GM12874 (cell line): ENCODE results near the gene LDAF1.

Experiments used
- TF ChIP-seq, protein P1 (sequence below): IDR thresholded peaks from 2 replicates; pipeline ENCODE4 v1.5.1; 2011; ENCODE audit warnings: low read depth, mild to moderate bottlenecking, control low read depth, low read length, moderate library complexity; ENCODE audit not compliant: insufficient read depth

Gene LDAF1

DNA sequence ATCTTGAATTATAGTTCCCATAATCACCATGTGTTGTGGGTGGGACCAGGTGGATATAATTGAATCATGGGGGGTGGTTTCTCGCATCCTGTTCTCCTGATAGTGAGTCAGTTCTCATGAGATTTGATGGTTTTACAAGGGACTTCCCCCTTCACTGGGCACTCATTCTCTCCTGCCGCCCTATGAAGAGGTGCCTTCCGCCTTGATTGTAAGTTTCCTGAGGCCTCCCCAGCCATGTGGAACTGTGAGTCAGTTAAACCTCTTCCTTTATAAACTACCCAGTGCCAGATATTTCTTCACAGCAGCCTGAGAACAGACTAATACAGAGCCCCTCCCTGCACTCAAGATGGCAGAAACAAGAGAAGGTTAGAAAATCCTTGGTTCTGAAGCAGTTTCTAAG lies 26.4 kb downstream of the LDAF1 start:
- TF ChIP-seq, protein P1, sequence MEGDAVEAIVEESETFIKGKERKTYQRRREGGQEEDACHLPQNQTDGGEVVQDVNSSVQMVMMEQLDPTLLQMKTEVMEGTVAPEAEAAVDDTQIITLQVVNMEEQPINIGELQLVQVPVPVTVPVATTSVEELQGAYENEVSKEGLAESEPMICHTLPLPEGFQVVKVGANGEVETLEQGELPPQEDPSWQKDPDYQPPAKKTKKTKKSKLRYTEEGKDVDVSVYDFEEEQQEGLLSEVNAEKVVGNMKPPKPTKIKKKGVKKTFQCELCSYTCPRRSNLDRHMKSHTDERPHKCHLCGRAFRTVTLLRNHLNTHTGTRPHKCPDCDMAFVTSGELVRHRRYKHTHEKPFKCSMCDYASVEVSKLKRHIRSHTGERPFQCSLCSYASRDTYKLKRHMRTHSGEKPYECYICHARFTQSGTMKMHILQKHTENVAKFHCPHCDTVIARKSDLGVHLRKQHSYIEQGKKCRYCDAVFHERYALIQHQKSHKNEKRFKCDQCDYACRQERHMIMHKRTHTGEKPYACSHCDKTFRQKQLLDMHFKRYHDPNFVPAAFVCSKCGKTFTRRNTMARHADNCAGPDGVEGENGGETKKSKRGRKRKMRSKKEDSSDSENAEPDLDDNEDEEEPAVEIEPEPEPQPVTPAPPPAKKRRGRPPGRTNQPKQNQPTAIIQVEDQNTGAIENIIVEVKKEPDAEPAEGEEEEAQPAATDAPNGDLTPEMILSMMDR: no peak

DNA sequence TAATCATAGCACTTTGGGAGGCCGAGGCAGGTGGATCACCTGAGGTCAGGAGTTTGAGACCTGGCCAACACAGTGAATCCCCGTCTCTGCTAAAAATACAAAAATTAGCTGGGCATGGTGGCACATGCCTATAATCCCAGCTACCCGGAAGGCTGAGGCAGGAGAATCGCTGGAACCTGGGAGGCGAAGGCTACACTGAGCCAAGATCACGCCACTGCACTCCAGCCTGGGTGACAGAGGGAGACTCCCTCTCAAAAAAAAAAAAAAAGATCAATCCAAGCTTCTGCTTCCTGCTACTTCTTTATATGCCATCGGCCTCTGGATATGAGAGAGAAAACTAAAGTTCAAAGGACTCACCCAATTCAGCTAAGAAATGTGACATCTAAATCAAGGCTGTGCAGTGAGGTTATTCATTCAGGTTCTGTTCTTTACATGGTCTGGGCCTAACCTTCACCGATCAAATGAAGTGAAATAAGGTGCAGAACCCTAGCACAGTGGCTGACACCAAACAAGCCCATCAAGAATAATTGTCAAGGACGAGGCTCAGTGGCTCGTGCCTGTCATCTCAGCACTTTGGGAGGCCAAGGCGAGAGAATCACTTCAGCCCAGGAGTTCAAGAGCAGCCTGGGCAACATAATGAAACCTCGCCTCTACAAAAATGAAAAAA lies 27.3 kb downstream of the LDAF1 start:
- TF ChIP-seq, protein P1: no peak

DNA sequence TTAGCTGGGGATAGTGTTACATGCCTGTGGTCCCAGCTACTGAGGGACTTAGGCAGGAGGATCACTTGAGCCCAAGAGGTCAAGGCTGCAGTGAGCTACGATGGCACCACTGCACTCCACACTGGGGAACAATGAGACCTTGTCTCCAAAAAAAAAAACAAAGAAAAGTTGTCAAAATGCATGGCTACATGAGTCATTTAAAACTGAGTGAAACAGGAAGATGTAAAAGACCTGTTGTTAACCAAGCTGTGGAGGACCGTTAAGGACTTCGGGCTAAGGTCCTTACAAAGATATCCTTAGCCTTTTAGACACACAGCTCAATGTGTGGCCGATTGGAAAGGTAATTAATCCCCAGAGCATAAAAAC lies 27.8 kb downstream of the LDAF1 start:
- TF ChIP-seq, protein P1: no peak

DNA sequence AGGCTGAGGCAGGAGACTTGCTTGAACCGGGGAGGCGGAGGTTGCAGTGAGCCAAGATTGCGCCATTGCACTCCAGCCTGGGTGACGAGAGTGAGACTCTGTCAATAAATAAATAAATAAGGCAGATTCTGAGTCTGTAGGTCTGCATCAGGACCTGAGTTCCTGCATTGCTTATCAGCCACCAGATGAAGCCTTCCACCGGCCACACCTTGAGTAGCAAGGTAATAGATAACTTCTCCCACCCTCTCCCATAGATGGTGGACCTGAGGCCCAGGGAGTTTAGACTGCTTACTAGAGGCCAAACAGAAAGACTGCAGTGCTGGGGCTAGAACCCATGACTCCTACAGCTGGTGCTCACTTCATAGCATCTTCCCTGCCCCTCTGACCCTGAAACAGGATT lies 30.8 kb downstream of the LDAF1 start:
- TF ChIP-seq, protein P1: no peak

DNA sequence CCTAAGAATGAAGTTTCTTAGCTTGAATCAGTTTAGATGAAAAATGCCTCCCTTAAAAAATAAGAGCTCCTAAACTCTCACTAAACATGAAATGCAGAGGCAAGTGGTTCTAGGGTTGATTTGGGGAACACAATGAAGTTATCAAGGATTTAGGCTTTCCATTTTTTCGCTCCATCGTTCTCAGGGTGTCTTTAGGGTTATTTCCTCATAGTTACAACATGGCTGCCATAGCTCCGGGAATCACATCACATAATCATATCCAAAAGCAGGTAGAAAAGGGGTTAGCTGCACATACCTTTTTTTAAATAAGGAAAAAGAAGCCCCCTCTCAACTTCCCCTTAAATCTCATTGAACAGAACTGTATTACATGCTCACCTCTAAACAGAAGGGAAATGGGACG lies 31.5 kb downstream of the LDAF1 start:
- TF ChIP-seq, protein P1: no peak

DNA sequence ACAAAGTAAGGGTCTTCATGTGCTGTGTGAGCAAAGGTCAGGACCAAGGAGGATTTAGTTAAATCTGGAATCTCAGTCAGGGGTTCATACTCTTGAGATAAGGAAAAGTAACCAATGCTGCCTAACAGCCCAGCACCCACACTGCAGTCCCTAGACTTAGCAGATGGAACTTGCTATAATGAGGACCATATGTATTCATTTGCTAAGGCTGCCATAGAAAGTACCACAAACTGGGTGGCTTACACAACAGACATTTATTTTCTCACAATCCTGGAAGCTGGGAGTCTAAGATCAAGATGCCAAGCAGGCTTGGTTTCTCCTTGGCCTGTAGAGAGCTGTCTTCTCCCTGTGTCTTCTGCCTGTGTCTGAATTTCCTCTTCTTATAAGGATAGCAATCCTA lies 32.1 kb downstream of the LDAF1 start:
- TF ChIP-seq, protein P1: no peak

DNA sequence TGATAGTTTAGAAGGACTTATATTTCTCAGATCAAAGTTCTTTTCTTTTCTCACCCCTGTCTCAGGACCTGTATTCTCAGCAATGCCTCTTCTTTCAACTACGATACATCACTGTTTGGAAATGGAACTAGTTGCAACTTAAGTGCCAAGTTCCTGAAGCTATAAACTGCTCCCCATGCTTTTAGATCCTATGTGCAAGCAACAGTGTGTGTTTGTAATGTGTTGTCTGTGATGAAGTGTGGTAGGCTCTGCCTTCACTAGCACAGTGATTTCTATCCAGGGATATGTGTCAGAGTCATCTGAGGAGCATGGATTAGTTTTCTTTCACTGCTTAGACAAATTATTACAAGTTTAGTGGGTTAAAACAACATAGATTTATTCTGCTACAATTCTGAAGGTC lies 34.5 kb downstream of the LDAF1 start:
- TF ChIP-seq, protein P1: no peak

DNA sequence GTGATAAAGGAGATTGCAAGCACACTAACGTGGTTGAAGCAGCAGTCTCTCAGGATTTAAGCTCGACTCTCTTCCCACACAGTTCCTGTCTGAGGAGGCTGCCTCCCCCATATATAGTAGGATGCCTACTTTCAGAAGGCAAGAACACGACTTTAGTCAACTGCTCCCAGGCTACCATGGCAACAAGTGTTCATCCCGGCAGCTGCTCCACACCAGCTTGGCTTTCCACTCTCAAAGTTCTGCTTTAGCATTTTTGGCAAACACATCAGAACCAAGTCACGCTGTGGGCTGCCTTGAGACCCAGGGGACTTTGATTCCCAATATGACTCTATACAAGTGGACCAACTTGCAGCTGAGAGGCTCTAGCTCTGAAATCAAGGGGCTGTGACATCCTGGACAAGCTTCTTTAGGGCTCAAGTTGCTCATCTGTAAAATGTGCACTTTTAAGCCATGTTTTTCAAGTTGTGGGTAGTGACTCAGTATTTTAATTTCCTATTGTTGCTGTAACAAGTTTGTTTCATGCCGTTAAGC lies 36.4 kb downstream of the LDAF1 start:
- TF ChIP-seq, protein P1: no peak
